IPS DF 4.7 (cell line): ENCODE measurements around the gene ZNF560.

Experiments
- DNase-seq: peaks from one replicate; pipeline ENCODE4 v3.0.0-alpha.2; 2013; ENCODE audit warnings: low spot score; ENCODE audit errors: extremely low read depth

The ZNF560 gene

DNA sequence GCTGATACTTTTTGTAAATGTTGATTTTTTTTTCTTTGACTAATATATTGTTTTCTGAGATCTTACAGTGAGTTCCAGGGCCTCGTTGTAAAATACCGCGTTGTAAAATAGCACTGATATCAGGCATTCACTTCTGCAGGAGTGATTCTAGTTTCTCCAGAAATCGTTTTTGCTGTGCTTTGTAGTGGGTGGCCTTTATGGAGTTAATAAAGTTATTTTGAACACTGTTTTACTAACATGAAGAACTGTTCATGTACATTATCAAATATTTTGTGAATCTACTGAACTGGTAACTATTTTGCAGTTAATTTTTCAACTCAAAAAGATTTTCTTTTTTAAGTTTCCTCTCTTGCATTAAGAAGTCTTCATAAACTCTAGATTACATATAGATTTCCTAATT lies 62.1 kb downstream of the ZNF560 start:
- no peak for DNase-seq

DNA sequence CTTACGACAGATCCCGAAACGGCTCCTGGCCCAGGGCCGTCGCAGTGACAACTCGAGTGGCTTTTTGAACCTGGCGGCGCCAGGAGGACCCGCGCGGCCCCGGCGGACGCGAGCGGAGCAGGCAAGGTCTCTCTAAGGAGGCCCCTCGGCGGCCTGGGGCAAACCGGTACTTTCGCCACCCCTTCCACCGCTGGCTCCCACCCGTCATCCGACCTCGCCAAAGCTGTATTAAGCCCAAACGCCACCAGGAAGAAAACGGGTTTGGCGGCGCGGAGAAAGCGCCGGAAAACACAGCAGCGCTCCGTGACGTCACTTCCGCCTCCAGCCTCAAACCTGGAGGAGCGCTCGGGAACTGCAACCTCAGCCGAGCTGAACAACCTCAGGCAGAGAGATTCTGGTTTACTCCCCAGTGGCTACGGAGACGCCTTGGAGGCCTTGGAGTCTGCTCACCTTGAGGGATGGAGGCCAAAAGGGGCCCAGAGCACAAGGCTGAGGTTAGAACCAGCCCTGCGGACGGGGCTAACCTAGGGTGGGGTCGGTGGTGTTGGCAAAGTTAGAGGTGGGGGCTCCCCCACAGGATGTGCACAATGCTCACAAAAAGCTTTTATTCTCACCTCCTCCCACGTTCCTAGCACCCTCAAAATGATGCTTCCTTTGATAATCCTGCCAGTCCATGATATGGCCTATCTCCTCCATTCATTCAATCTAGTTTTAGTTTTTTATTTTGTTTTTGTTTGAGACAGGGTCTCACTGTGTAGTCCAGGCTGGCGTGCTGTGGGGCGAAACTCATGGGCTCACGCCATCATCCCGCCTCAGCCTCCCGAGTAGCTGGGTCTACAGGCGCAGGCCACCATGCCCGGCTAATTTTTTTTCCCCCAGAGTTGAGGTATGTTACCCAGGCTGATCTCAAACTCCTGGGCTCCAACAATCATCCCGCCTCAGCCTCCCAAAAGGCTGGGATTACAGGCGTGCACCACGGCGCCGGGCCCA lies 62.8 kb downstream of the ZNF560 start, which contains the start of gene ZNF266:
ZNF266 (minus strand) TSS at position 295 of the 990 bp plus-strand sequence. CDS start 15,484 bp downstream, outside the sequence.
- peak; percentile 86 for DNase-seq

DNA sequence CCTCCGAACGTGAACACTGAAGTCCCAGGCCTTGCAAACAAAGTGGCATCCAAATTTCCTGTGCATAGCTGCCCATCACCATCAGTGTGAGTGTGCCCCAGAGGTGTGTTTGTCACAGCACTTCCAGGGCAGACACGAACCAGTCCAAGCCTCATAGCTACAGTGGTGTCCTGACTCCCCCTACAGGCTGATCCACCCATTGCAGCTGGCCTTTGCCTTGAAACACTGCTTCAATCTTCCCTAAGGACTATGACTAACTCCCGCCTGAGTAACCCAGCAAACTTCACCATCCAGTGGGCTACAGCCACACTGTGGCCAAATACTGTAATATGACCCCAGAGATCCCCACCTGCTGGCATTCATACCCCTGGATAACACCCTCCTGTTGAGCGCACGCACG lies 66.9 kb downstream of the ZNF560 start:
- DNase-seq = peak; percentile 58

DNA sequence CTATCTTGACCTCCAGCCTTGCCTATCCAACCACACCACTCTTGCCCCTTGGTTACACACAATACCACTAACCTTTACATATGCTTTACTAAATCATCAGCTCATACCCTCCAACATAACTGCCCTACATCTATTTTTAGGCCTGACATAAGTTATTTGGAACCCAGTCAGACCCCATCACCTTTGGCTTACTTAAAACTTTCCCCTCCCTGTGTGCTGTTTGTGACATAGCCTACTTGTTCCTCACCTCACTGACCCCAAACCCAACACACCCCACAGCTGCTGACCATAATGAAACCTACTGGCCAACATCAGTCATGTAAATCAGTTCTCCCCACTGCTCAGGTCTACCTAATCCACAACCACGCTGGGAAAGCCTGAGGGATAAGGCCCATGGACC lies 68.0 kb downstream of the ZNF560 start:
- no peak for DNase-seq

DNA sequence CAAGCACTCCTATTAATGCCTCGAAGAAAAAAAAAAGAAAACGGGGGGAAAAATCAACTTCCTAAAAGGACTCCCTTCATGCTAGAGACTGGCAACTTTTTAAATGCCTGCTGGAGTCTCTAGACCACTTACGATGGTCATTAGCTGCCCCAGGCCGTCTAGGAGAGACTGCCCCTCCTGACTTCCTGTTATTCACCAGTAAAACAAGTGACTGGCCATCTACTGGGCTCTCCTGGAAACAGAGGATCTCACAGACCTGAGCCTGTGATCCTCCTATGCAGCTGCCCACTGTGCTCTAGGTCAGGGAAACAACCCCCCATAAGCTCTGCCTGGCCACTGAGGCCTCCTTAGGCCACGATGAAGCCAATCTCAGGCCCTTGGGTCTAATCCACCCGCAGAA lies 70.5 kb downstream of the ZNF560 start:
- DNase-seq = no peak
